HFFc6 (cell line): Measurements from ENCODE around the gene EGFL7. TPM values are rescaled to one million over a fixed set of nuclear protein-coding genes. Genes with fewer than 3 reads are reported as not detected.
A peak's percentile ranks its signal among the peaks of the same experiment; 100 is the strongest.

Experiments
- DNase-seq: peaks from one replicate; pipeline ENCODE4 v3.0.0-alpha.2; 2018
- H3K27ac Mint-ChIP-seq: 2 replicates; pipeline ENCODE4 v1.8.0; 2020; ENCODE audit warnings: mild to moderate bottlenecking, mixed read lengths
- H3K27me3 Mint-ChIP-seq: 2 replicates; pipeline ENCODE4 v1.8.0; 2021; ENCODE audit warnings: mild to moderate bottlenecking, moderate library complexity, mixed read lengths; ENCODE audit not compliant: insufficient read depth
- H3K36me3 Mint-ChIP-seq: 2 replicates; pipeline ENCODE4 v1.8.0; 2021; ENCODE audit warnings: low read depth, mixed read lengths
- H3K4me1 Mint-ChIP-seq: 2 replicates; pipeline ENCODE4 v1.8.0; 2020; ENCODE audit warnings: low read depth, mixed read lengths
- H3K4me3 Mint-ChIP-seq: 2 replicates; pipeline ENCODE4 v1.8.0; 2020; ENCODE audit warnings: mild to moderate bottlenecking, moderate library complexity, mixed read lengths
- H3K9me3 Mint-ChIP-seq: 2 replicates; pipeline ENCODE4 v1.8.0; 2020; ENCODE audit warnings: mild to moderate bottlenecking, mixed read lengths
- CTCF ChIP-seq: fragments of 200-600 bp; sonication (generic); IDR thresholded peaks from 2 replicates; pipeline ENCODE4 v1.5.0; 2021; ENCODE audit warnings: antibody characterized with exemption, mild to moderate bottlenecking
- total RNA-seq, 6 experiments: library from RNA; stranded (reverse); fragmentation: NEBNext Ultra II Directional; extraction: Animal tissue kit (Norgen Biotek cat#: 25700); gene quantifications; 2 replicates in 1 of 6; 3 replicates in 5 of 6; pipeline ENCODE4 v1.2.3, GENCODE V29; 2021

Gene EGFL7
- total RNA-seq, 6 experiments from 2014 or later = 3.5 to 6.3 (median 5.6) TPM

GRCh38 chr9:136686534-136686793 lies 23.7 kb downstream of the EGFL7 start:
- Mint-ChIP-seq H3K9me3 (no peaks in the 10 kb centered on the region), H3K4me3 (peak overlapping the region; percentile 91), H3K36me3 (no peaks in the 10 kb centered on the region), H3K27me3 (no peaks in the 10 kb centered on the region; the same call in 1 of the 2 replicates), H3K27ac (peak overlapping the region; percentile 40; the same call in 1 of the 2 replicates), H3K4me1 (peaks cover 6% of the 10 kb centered on the region; the same call in 1 of the 2 replicates)
- no peak; the same call in 1 of the 2 replicates for TF ChIP-seq CTCF
- DNase-seq = no peak

GRCh38 chr9:136686794-136687711 lies 24.3 kb downstream of the EGFL7 start, which contains the start of gene AGPAT2:
Gene AGPAT2, minus strand, starts transcription at chr9:136687457. Its CDS starts 100 bp downstream, at chr9:136687357.
- peak; percentile 5 for DNase-seq
- Mint-ChIP-seq H3K9me3 (no peaks in the 10 kb centered on the region), H3K36me3 (no peaks in the 10 kb centered on the region), H3K27me3 (no peaks in the 10 kb centered on the region), H3K27ac (peak within 1 kb of the TSS; percentile 40), H3K4me3 (peak within 1 kb of the TSS; percentile 91), H3K4me1 (peaks cover 6% of the 10 kb centered on the region; the same call in 1 of the 2 replicates)
- no peak for TF ChIP-seq CTCF

GRCh38 chr9:136687721-136688223 lies 25.1 kb downstream of the EGFL7 start:
- no peak overlapping the region for H3K4me3 Mint-ChIP-seq
- no peak overlapping the region for H3K27ac Mint-ChIP-seq
- no peak for TF ChIP-seq CTCF
- H3K27me3 Mint-ChIP-seq = no peaks in the 10 kb centered on the region
- no peak for DNase-seq
- peaks cover 6% of the 10 kb centered on the region; the same call in 1 of the 2 replicates for H3K4me1 Mint-ChIP-seq
- no peaks in the 10 kb centered on the region for H3K36me3 Mint-ChIP-seq
- H3K9me3 Mint-ChIP-seq = no peaks in the 10 kb centered on the region

GRCh38 chr9:136688274-136689107 lies 25.8 kb downstream of the EGFL7 start:
- H3K27ac Mint-ChIP-seq = no peak overlapping the region
- peaks cover 10% of the 10 kb centered on the region for H3K4me1 Mint-ChIP-seq
- no peak overlapping the region for H3K4me3 Mint-ChIP-seq
- no peak for DNase-seq
- no peaks in the 10 kb centered on the region for H3K9me3 Mint-ChIP-seq
- H3K27me3 Mint-ChIP-seq = 0 out of 2 replicates have a peak, but pooled peaks cover 2% of the 10 kb centered on the region
- no peaks in the 10 kb centered on the region for H3K36me3 Mint-ChIP-seq
- no peak for TF ChIP-seq CTCF

- no peak for TF ChIP-seq CTCF
- H3K27me3 Mint-ChIP-seq = 0 out of 2 replicates have a peak, but pooled peaks cover 2% of the 10 kb centered on the region
- peaks cover 16% of the 10 kb centered on the region for H3K4me1 Mint-ChIP-seq
- no peaks in the 10 kb centered on the region for H3K9me3 Mint-ChIP-seq
- DNase-seq = no peak
- H3K4me3 Mint-ChIP-seq = no peak overlapping the region
- no peak overlapping the region for H3K27ac Mint-ChIP-seq
- H3K36me3 Mint-ChIP-seq = no peaks in the 10 kb centered on the region
These were observed 26.4 kb downstream of the EGFL7 start for GRCh38 chr9:136689108-136689460.
